Measurements from ENCODE around the gene CHRM4.
A peak's percentile ranks its signal among the peaks of the same experiment; 100 is the strongest.
"Not testable (repeated sequence)": the region's sequence is repeated elsewhere in the genome, so short reads cannot be mapped to it uniquely, and the experiment has no call there.

Gene CHRM4

GRCh38 chr11:46381819-46382645 lies 9.5 kb downstream of the CHRM4 start:
- no peak for DNase-seq (ENCODE audit: low read depth in 2 of 2)

GRCh38 chr11:46381048-46381818 lies 10.3 kb downstream of the CHRM4 start, which contains the start of gene MDK:
Gene MDK (plus strand): TSS chr11:46381669. CDS start chr11:46382058, 389 bp downstream.
- no peak for DNase-seq (ENCODE audit: low read depth in 2 of 2)

GRCh38 chr11:46380340-46381047 lies 11.1 kb downstream of the CHRM4 start:
- DNase-seq (ENCODE audit: low read depth in 2 of 2) = peak; percentile 58 to 66

- DNase-seq (ENCODE audit: low read depth in 2 of 2) = not testable (repeated sequence)
Observed at GRCh38 chr11:46379482-46380293, 11.9 kb downstream of the CHRM4 start.

DNA sequence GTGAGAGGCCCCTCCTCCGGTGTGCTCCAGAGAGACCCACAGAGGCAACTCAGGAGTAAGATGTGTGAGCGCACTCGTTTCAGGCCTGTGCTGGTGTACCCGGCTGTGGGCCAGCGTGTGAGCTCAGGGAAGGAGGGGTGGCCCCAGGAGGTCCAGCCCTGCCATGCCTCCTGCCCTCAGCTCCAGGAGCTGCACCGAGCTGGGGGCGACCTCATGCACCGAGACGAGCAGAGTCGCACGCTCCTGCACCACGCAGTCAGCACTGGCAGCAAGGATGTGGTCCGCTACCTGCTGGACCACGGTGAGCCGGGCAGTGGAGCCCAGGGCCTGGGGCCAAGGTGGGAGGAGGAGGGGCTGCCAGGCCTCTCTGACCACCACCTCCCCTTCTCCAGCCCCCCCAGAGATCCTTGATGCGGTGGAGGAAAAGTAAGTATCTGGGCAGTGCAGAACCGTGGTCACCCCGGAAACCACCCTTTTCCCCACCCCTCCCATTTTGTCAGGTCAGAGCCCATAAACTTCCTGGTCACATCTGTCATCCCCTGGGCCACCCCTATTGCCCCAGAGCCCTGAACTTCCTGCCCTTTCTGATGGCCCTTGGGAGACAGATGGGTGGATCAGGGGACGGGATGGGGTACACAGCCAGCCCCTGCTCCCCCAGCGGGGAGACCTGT lies 12.6 kb downstream of the CHRM4 start:
- no peak for DNase-seq (ENCODE audit: low read depth in 2 of 2)

- DNase-seq (ENCODE audit: low read depth in 2 of 2) = no peak
Observed at GRCh38 chr11:46378296-46378695, 13.3 kb downstream of the CHRM4 start.

- DNase-seq (ENCODE audit: low read depth in 2 of 2) = no peak
Observed at GRCh38 chr11:46377831-46378230, 13.7 kb downstream of the CHRM4 start.

- no peak for DNase-seq (ENCODE audit: low read depth in 2 of 2)
Observed at GRCh38 chr11:46377290-46377689, 14.3 kb downstream of the CHRM4 start.

- DNase-seq (ENCODE audit: low read depth in 2 of 2) = no peak
Observed at GRCh38 chr11:46376258-46377050, 15.1 kb downstream of the CHRM4 start.

- DNase-seq (ENCODE audit: low read depth in 2 of 2) = no peak
Observed at GRCh38 chr11:46375392-46376101, 16.0 kb downstream of the CHRM4 start.

- DNase-seq (ENCODE audit: low read depth in 2 of 2) = no peak
Observed at GRCh38 chr11:46374815-46375214, 16.8 kb downstream of the CHRM4 start.

GRCh38 chr11:46373787-46374740 lies 17.5 kb downstream of the CHRM4 start:
- DNase-seq (ENCODE audit: low read depth in 2 of 2) = no peak

GRCh38 chr11:46372501-46372900 lies 19.1 kb downstream of the CHRM4 start:
- not testable (repeated sequence) for DNase-seq (ENCODE audit: low read depth in 2 of 2)

DNA sequence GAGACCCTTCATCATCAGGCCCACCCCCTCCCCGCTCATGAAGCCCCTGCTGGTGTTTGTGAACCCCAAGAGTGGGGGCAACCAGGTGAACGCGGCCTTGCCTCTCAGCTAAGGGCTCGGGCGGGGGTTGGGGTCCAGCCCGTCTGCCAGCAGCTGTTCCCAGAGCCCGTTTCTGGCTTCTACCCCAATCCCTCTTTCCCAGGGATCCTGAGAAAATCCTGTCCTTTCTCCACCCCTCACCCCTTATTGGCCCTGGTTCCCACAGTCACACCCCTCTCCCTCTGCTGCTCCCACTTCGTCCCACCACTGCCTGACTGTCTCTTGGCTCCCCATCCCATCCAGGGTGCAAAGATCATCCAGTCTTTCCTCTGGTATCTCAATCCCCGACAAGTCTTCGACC lies 19.5 kb downstream of the CHRM4 start:
- DNase-seq (ENCODE audit: low read depth in 2 of 2) = no peak

- DNase-seq (ENCODE audit: low read depth in 2 of 2) = not testable (repeated sequence)
Observed at GRCh38 chr11:46371262-46371661, 20.3 kb downstream of the CHRM4 start.

DNA sequence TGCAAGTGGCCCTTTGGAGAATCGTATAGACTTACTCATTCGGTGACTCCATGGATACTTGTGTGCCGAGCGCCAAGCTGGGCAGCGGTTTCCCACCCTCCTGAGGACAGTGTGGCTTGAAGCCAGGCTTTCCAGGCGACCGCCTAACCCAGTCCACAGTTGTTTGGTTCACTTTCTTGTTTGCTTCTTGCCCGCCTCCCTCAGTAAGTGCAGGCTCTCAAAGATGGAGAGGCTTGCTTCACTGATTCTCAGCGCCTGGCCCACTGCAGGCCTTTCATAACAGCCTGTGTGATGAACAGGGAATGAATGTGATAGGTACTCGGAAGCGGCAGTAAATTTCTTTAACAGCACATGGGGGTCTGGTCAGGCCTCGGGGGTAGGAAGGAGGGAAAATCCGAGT lies 21.3 kb downstream of the CHRM4 start:
- no peak for DNase-seq (ENCODE audit: low read depth in 2 of 2)

DNA sequence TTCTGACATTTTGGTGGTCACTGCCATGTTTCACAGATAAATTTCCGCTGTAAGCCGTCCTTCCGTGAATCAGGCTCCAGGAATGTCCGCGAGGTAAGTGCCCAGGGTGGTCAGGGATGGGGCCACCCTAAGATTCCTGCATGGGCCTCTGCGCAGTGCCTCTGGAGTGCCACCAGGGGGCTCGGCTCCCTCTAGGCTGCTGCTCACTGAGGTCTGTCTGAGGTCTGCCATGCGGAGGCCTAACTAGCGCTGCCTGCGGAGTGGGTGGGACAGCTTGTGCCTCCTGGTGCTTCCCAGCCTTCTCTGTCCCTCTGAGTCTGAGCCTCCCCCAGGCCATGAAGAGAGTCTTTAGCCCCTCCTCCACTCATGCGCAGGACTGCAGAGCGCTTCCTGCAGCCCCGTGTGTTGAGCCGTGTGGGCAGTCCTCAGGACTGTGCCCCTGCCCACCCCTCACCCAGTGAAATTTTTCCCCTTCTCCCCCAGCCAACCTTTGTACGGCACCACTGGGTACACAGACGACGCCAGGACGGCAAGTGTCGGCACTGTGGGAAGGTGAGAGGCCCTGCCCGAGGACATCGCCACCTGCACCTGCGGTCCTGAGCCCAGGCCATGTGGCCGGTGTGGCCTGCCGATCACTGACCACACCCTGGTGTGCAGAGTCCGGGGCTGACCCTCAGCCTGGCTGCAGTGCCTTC lies 22.0 kb downstream of the CHRM4 start:
- DNase-seq (ENCODE audit: low read depth in 2 of 2) = no peak

GRCh38 chr11:46367916-46368267 lies 23.7 kb downstream of the CHRM4 start:
- no peak for DNase-seq (ENCODE audit: low read depth in 2 of 2)
